Amniotic epithelial cell (primary cell): ENCODE measurements around the gene HTRA2.
"Not testable (repeated sequence)": the region's sequence is repeated elsewhere in the genome, so short reads cannot be mapped to it uniquely, and the experiment has no call there.

Source experiments
- DNase-seq: peaks from one replicate; pipeline ENCODE4 v3.0.0-alpha.2; 2010; ENCODE audit warnings: low read depth

Gene HTRA2

GRCh38 chr2:74529357-74530238, at the start of gene HTRA2, which contains the start of gene AUP1:
TSS of gene HTRA2 (plus strand) at chr2:74529933. CDS start at chr2:74530007, 74 bp downstream.
TSS of gene AUP1 (minus strand) at chr2:74529706. CDS start at chr2:74529629, 77 bp downstream.
- peak; percentile 99 for DNase-seq

GRCh38 chr2:74481431-74481830, 48.3 kb upstream of the HTRA2 start:
- DNase-seq, result no peak

GRCh38 chr2:74481961-74482800, 47.6 kb upstream of the HTRA2 start:
- DNase-seq, result no peak

- peak; percentile 93 for DNase-seq
Observed at GRCh38 chr2:74482801-74483674, 46.7 kb upstream of the HTRA2 start, which contains the start of the genes CCDC142 and TTC31. TSS of gene CCDC142 (minus strand) at chr2:74482998. CDS start at chr2:74482837, 161 bp downstream. TSS of gene TTC31 (plus strand) at chr2:74483081. CDS start at chr2:74483096, 15 bp downstream.

- DNase-seq, result not testable (repeated sequence)
Observed at GRCh38 chr2:74483675-74484164, 46.0 kb upstream of the HTRA2 start.

- DNase-seq, result no peak
Observed at GRCh38 chr2:74486141-74486540, 43.6 kb upstream of the HTRA2 start.

- DNase-seq, result no peak
Observed at GRCh38 chr2:74488643-74489481, 40.9 kb upstream of the HTRA2 start.

GRCh38 chr2:74489906-74490305, 39.8 kb upstream of the HTRA2 start:
- no peak for DNase-seq

GRCh38 chr2:74491648-74492544, 37.8 kb upstream of the HTRA2 start:
- DNase-seq, result no peak

GRCh38 chr2:74493546-74493945, 36.2 kb upstream of the HTRA2 start:
- no peak for DNase-seq

- no peak for DNase-seq
Observed at GRCh38 chr2:74495440-74495839, 34.3 kb upstream of the HTRA2 start.

GRCh38 chr2:74496997-74497776, 32.5 kb upstream of the HTRA2 start:
- no peak for DNase-seq

GRCh38 chr2:74497777-74498499, 31.8 kb upstream of the HTRA2 start:
- no peak for DNase-seq

GRCh38 chr2:74498500-74499266, 31.1 kb upstream of the HTRA2 start:
- DNase-seq, result no peak

- no peak for DNase-seq
Observed at GRCh38 chr2:74499267-74499939, 30.3 kb upstream of the HTRA2 start, which contains the start of gene LBX2. TSS of gene LBX2 (minus strand) at chr2:74499603. CDS start at chr2:74499537, 66 bp downstream.

GRCh38 chr2:74499940-74500577, 29.7 kb upstream of the HTRA2 start:
- no peak for DNase-seq
